NT2/D1 (cell line): Measurements from ENCODE around the gene ZMYND15.

Source experiments
- DNase-seq: peaks from one replicate; pipeline ENCODE4 v3.0.0-alpha.2; 2011; ENCODE audit warnings: low read depth, low spot score
- H3K27me3 ChIP-seq: 2 replicates; pipeline ENCODE4 v1.6.0; 2011; ENCODE audit warnings: mild to moderate bottlenecking; ENCODE audit not compliant: insufficient read length, insufficient read depth
- H3K36me3 ChIP-seq: 2 replicates; pipeline ENCODE4 v1.6.1; 2011; ENCODE audit warnings: mild to moderate bottlenecking, low read length, mixed read lengths; ENCODE audit not compliant: insufficient read depth, insufficient read length
- H3K4me1 ChIP-seq: 2 replicates; pipeline ENCODE4 v1.5.1; 2011; ENCODE audit not compliant: insufficient read depth, insufficient read length
- H3K4me3 ChIP-seq: 2 replicates; pipeline ENCODE4 v1.5.1; 2011; ENCODE audit warnings: low read depth; ENCODE audit not compliant: insufficient read length
- H3K9ac ChIP-seq: 2 replicates; pipeline ENCODE4 v1.6.0; 2011; ENCODE audit warnings: low read depth; ENCODE audit not compliant: insufficient read length
- H3K9me3 ChIP-seq: 2 replicates; pipeline ENCODE4 v1.5.1; 2011; ENCODE audit warnings: mild to moderate bottlenecking, low read length; ENCODE audit not compliant: insufficient read depth
- SUZ12 ChIP-seq: IDR thresholded peaks from 2 replicates; pipeline ENCODE4 v1.6.1; 2011; ENCODE audit not compliant: insufficient read length, insufficient read depth; ENCODE audit errors: extremely low read depth
- YY1 ChIP-seq: IDR thresholded peaks from 2 replicates; pipeline ENCODE4 v1.6.1; 2011; ENCODE audit not compliant: insufficient read length, insufficient read depth
- ZNF274 ChIP-seq: IDR thresholded peaks from 2 replicates; pipeline ENCODE4 v1.6.1; 2011; ENCODE audit warnings: mild to moderate bottlenecking, low read depth, low read length

The ZMYND15 gene

GRCh38 chr17:4738136-4739121, 1.2 kb upstream of the ZMYND15 start:
- H3K36me3 ChIP-seq = no peaks in the 10 kb centered on the region
- peak overlapping the region; percentile 60 for H3K4me3 ChIP-seq
- DNase-seq = no peak
- peak overlapping the region; percentile 32 for H3K9ac ChIP-seq
- no peak for TF ChIP-seq ZNF274
- no peak for TF ChIP-seq YY1
- TF ChIP-seq SUZ12 = peak; percentile 20
- no peaks in the 10 kb centered on the region for H3K9me3 ChIP-seq
- peaks cover 3% of the 10 kb centered on the region for H3K4me1 ChIP-seq
- H3K27me3 ChIP-seq = peaks cover 57% of the 10 kb centered on the region

DNA sequence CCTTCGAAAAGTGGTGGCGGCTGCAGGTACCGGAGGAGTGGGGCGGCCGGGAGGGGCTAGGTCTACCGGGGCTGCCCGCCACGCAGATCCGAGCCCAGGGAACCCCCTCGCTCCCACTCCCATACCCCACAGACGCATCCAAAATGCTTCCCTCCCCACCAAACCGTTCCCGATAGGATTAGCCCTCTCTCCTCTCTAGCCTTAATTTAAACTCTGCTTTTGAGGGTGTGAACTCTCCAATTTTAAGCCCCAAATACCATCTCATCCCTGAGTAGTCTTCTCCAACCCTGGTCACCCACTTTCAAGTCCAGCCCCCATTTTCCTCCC, 355 bp downstream of the ZMYND15 start:
- Histone ChIP-seq H3K36me3 (no peaks in the 10 kb centered on the region), H3K4me1 (peaks cover 3% of the 10 kb centered on the region), H3K9ac (peak overlapping the region; percentile 10), H3K9me3 (no peaks in the 10 kb centered on the region), H3K27me3 (peaks cover 66% of the 10 kb centered on the region), H3K4me3 (peak overlapping the region; percentile 60)
- no peak for TF ChIP-seq ZNF274
- no peak for TF ChIP-seq SUZ12
- no peak for TF ChIP-seq YY1
- DNase-seq = no peak

GRCh38 chr17:4740584-4740983, 951 bp downstream of the ZMYND15 start:
- Histone ChIP-seq H3K4me1 (peaks cover 3% of the 10 kb centered on the region), H3K36me3 (no peaks in the 10 kb centered on the region), H3K9me3 (no peaks in the 10 kb centered on the region), H3K27me3 (peaks cover 66% of the 10 kb centered on the region), H3K9ac (no peak overlapping the region), H3K4me3 (no peak overlapping the region)
- no peak for DNase-seq
- TF ChIP-seq ZNF274 (no peak), YY1 (no peak), SUZ12 (no peak)

DNA sequence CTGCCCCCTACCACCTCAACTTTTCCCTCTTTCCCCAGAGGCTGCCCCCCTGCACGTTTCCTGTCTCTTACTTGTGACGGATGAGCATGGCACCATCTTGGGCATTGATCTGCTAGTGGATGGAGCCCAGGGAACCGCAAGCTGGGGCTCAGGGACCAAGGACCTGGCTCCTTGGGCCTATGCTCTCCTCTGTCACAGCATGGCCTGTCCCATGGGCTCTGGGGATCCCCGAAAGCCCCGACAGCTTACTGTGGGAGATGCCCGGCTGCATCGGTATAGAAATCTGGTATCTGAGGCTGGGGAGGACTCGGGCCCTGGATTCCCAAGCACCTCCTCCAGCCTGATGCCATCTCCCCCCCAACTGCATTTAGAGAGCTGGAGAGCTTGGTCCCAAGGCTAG, 1.9 kb downstream of the ZMYND15 start:
- Histone ChIP-seq H3K9ac (no peak overlapping the region), H3K4me1 (peaks cover 3% of the 10 kb centered on the region), H3K36me3 (no peaks in the 10 kb centered on the region), H3K27me3 (peaks cover 64% of the 10 kb centered on the region), H3K9me3 (no peaks in the 10 kb centered on the region), H3K4me3 (no peak overlapping the region)
- TF ChIP-seq ZNF274 = no peak
- no peak for TF ChIP-seq SUZ12
- TF ChIP-seq YY1 = no peak
- DNase-seq = no peak

DNA sequence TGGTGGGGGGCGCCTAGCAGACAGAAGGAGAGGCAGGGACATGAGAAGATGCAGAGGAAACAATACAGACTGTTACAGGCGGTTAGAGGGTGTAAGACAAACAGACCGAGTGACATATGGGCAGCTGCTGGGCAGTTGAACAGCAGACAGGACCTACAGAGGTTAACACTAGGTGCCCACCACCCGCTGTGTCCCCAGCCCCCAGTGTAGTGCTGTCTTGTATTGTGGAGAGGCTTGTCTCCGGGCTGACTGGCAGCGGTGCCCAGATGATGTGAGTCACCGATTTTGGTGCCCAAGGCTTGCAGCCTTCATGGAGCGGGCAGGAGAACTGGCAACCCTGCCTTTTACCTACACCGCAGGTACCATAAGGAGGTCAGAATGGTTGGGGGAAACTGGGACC, 2.5 kb downstream of the ZMYND15 start:
- Histone ChIP-seq H3K9me3 (no peaks in the 10 kb centered on the region), H3K4me3 (no peak overlapping the region), H3K36me3 (no peaks in the 10 kb centered on the region), H3K4me1 (peaks cover 3% of the 10 kb centered on the region), H3K27me3 (peaks cover 64% of the 10 kb centered on the region), H3K9ac (no peak overlapping the region)
- TF ChIP-seq ZNF274 (no peak), YY1 (no peak), SUZ12 (no peak)
- no peak for DNase-seq

DNA sequence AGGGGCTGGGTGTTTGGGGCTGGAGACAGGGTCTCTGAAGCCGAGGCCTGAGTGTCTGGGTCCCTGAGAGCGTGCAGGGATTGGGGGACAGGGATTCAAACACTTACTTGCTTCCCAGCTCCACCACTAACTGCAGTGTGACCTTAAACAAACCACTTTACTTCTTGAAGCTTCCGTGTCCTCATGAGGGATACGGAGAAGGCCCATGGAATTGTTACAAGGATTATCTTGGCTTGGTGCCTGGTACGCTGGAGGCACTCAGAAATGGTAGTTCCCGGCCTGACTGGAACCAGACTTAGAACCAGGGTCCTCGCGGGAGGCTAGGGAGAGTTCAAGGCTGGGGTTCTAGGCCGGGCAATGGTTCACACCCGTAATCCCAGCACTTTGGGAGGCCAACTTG, 3.0 kb downstream of the ZMYND15 start:
- Histone ChIP-seq H3K36me3 (no peaks in the 10 kb centered on the region), H3K9me3 (no peaks in the 10 kb centered on the region), H3K27me3 (peaks cover 64% of the 10 kb centered on the region), H3K4me3 (no peak overlapping the region), H3K4me1 (peaks cover 3% of the 10 kb centered on the region), H3K9ac (no peak overlapping the region)
- no peak for DNase-seq
- no peak for TF ChIP-seq YY1
- TF ChIP-seq SUZ12 = no peak
- no peak for TF ChIP-seq ZNF274

GRCh38 chr17:4743216-4743615, 3.6 kb downstream of the ZMYND15 start:
- Histone ChIP-seq H3K9me3 (no peaks in the 10 kb centered on the region), H3K36me3 (no peaks in the 10 kb centered on the region), H3K4me3 (no peak overlapping the region), H3K9ac (no peak overlapping the region), H3K4me1 (peaks cover 1% of the 10 kb centered on the region), H3K27me3 (peaks cover 60% of the 10 kb centered on the region)
- no peak for DNase-seq
- TF ChIP-seq ZNF274 = no peak
- TF ChIP-seq YY1 = no peak
- no peak for TF ChIP-seq SUZ12
